NCI-H510A (cell line): ENCODE data around the gene ODAM.
"Not testable (repeated sequence)": the region's sequence is repeated elsewhere in the genome, so short reads cannot be mapped to it uniquely, and the experiment has no call there.

ENCODE experiments used
- DNase-seq: peaks from one replicate; lab custom pipeline; 2025; lab: John Stamatoyannopoulos, UW

The ODAM gene

GRCh38 chr4:70195425-70195824, at the start of gene ODAM:
TSS of gene ODAM (plus strand) at chr4:70195725. CDS start at chr4:70196544, 819 bp downstream.
- DNase-seq: no peak

- no peak for DNase-seq
Measured at GRCh38 chr4:70151271-70151670, 44.3 kb upstream of the ODAM start.

- no peak for DNase-seq
Measured at GRCh38 chr4:70152088-70152487, 43.4 kb upstream of the ODAM start.

- DNase-seq: no peak
Measured at GRCh38 chr4:70153937-70154336, 41.6 kb upstream of the ODAM start, which contains the start of gene PRR27. TSS of gene PRR27 (plus strand) at chr4:70154237. CDS start at chr4:70154376, 139 bp downstream.

- peak; percentile 38 for DNase-seq
Measured at GRCh38 chr4:70158576-70158975, 36.9 kb upstream of the ODAM start.

- no peak for DNase-seq
Measured at GRCh38 chr4:70177090-70177489, 18.4 kb upstream of the ODAM start.

- no peak for DNase-seq
Measured at GRCh38 chr4:70178075-70178660, 17.4 kb upstream of the ODAM start.

- no peak for DNase-seq
Measured at GRCh38 chr4:70179811-70180210, 15.7 kb upstream of the ODAM start.

- no peak for DNase-seq
Measured at GRCh38 chr4:70181864-70182263, 13.7 kb upstream of the ODAM start.

GRCh38 chr4:70182517-70183167, 12.9 kb upstream of the ODAM start:
- DNase-seq: no peak

GRCh38 chr4:70183168-70183939, 12.2 kb upstream of the ODAM start:
- DNase-seq: no peak

- DNase-seq: no peak
Measured at GRCh38 chr4:70183940-70184246, 11.6 kb upstream of the ODAM start.

GRCh38 chr4:70187216-70187615, 8.3 kb upstream of the ODAM start:
- DNase-seq: no peak

- no peak for DNase-seq
Measured at GRCh38 chr4:70190579-70190978, 4.9 kb upstream of the ODAM start.

GRCh38 chr4:70191647-70192046, 3.9 kb upstream of the ODAM start:
- DNase-seq: no peak

- no peak for DNase-seq
Measured at GRCh38 chr4:70192895-70193294, 2.6 kb upstream of the ODAM start.

GRCh38 chr4:70196857-70197256, 1.3 kb downstream of the ODAM start:
- DNase-seq: no peak

- DNase-seq: no peak
Measured at GRCh38 chr4:70197842-70198241, 2.3 kb downstream of the ODAM start.

- no peak for DNase-seq
Measured at GRCh38 chr4:70203601-70204000, 8.1 kb downstream of the ODAM start.

GRCh38 chr4:70212752-70213151, 17.2 kb downstream of the ODAM start:
- DNase-seq: not testable (repeated sequence)

GRCh38 chr4:70216109-70216508, 20.6 kb downstream of the ODAM start:
- not testable (repeated sequence) for DNase-seq

- DNase-seq: not testable (repeated sequence)
Measured at GRCh38 chr4:70216550-70216949, 21.0 kb downstream of the ODAM start.

- DNase-seq: not testable (repeated sequence)
Measured at GRCh38 chr4:70221389-70221788, 25.9 kb downstream of the ODAM start.
